ENCODE results near the gene FHIT. TPM values are rescaled to one million over a fixed set of nuclear protein-coding genes. Genes with fewer than 3 reads are reported as not detected.

The FHIT gene
- total RNA-seq, 1 experiment from 2014 or later = 3.6 TPM

GRCh38 chr3:61081554-61081953 is 169.7 kb downstream of the FHIT start:
- BruUV-seq (replicated peaks) = no TSS peak
- CTCF ChIA-PET = no interaction called here

GRCh38 chr3:61080737-61081445 is 170.4 kb downstream of the FHIT start:
- H3K9ac ChIP-seq (ENCODE audit: low read length) = no peak overlapping the region
- H3K4me1 ChIP-seq (ENCODE audit: insufficient read depth, low read length) = no peaks in the 10 kb centered on the region
- H3F3A ChIP-seq (ENCODE audit: low read length, unreplicated experiment) = no peaks in the 10 kb centered on the region
- ChIA-PET CTCF (no interaction called here), POLR2A (ENCODE audit: unreplicated experiment) (no interaction called here)
- intact Hi-C loops (cut with micrococcal nuclease) = no loop called here
- no peaks in the 10 kb centered on the region for H3K9me2 ChIP-seq (replicated peaks; ENCODE audit: low read length)
- H4K20me1 ChIP-seq (ENCODE audit: low read length) = no peaks in the 10 kb centered on the region
- no peaks in the 10 kb centered on the region for H3K36me3 ChIP-seq (ENCODE audit: low read depth, low read length)
- DNase-seq (no peak), ATAC-seq (no peak)
- TF ChIP-seq EZH2 (IDR thresholded peaks at IDR 0.05; ENCODE audit: low read length, unreplicated experiment) (no peak), EZH2phosphoT487 (IDR thresholded peaks at IDR 0.05; ENCODE audit: borderline replicate concordance, low read length) (no peak), CTCF (conservative IDR thresholded peaks at IDR 0.05; ENCODE audit: low read depth, low read length) (no peak)
- no peaks in the 10 kb centered on the region for H3K27me3 ChIP-seq (ENCODE audit: low read length)
- no TSS peak for BruUV-seq (replicated peaks)
- no peaks in the 10 kb centered on the region for H3K79me2 ChIP-seq (ENCODE audit: low read length)
- H3K4me2 ChIP-seq (ENCODE audit: low read length) = no peak overlapping the region
- no peaks in the 10 kb centered on the region for H3K9me3 ChIP-seq (ENCODE audit: low read length)
- H3K4me3 ChIP-seq (ENCODE audit: low read length) = no peak overlapping the region
- H3K27ac ChIP-seq (ENCODE audit: low read length) = no peak overlapping the region
- no peak overlapping the region for H2AFZ ChIP-seq (ENCODE audit: low read length)

More at GRCh38 chr3:61081554-61081953, 169.7 kb downstream of the FHIT start:
- ATAC-seq (no peak), DNase-seq (no peak)
- TF ChIP-seq EZH2 (IDR thresholded peaks at IDR 0.05; ENCODE audit: low read length, unreplicated experiment) (no peak), EZH2phosphoT487 (IDR thresholded peaks at IDR 0.05; ENCODE audit: borderline replicate concordance, low read length) (no peak), CTCF (conservative IDR thresholded peaks at IDR 0.05; ENCODE audit: low read depth, low read length) (no peak)
- Histone ChIP-seq H3K9ac (ENCODE audit: low read length) (no peak overlapping the region), H3K4me1 (ENCODE audit: insufficient read depth, low read length) (no peaks in the 10 kb centered on the region), H2AFZ (ENCODE audit: low read length) (no peak overlapping the region), H3K9me3 (ENCODE audit: low read length) (no peaks in the 10 kb centered on the region), H3K79me2 (ENCODE audit: low read length) (no peaks in the 10 kb centered on the region), H3K27me3 (ENCODE audit: low read length) (no peaks in the 10 kb centered on the region), H3K4me3 (ENCODE audit: low read length) (no peak overlapping the region), H3K27ac (ENCODE audit: low read length) (no peak overlapping the region), H3K9me2 (replicated peaks; ENCODE audit: low read length) (no peaks in the 10 kb centered on the region), H3K4me2 (ENCODE audit: low read length) (no peak overlapping the region), H3K36me3 (ENCODE audit: low read depth, low read length) (no peaks in the 10 kb centered on the region), H3F3A (ENCODE audit: low read length, unreplicated experiment) (no peaks in the 10 kb centered on the region), H4K20me1 (ENCODE audit: low read length) (no peaks in the 10 kb centered on the region)
- POLR2A ChIA-PET (ENCODE audit: unreplicated experiment) = no interaction called here
- intact Hi-C loops (cut with micrococcal nuclease) = no loop called here

GRCh38 chr3:61078048-61078752 is 173.1 kb downstream of the FHIT start:
- Histone ChIP-seq H3K9me2 (replicated peaks; ENCODE audit: low read length) (no peaks in the 10 kb centered on the region), H3K9ac (ENCODE audit: low read length) (no peak overlapping the region), H3F3A (ENCODE audit: low read length, unreplicated experiment) (no peaks in the 10 kb centered on the region), H3K9me3 (ENCODE audit: low read length) (no peaks in the 10 kb centered on the region), H4K20me1 (ENCODE audit: low read length) (no peaks in the 10 kb centered on the region), H3K4me2 (ENCODE audit: low read length) (no peak overlapping the region), H3K27ac (ENCODE audit: low read length) (no peak overlapping the region), H3K4me1 (ENCODE audit: insufficient read depth, low read length) (no peaks in the 10 kb centered on the region), H3K4me3 (ENCODE audit: low read length) (no peak overlapping the region), H2AFZ (ENCODE audit: low read length) (no peak overlapping the region), H3K79me2 (ENCODE audit: low read length) (no peaks in the 10 kb centered on the region), H3K36me3 (ENCODE audit: low read depth, low read length) (no peaks in the 10 kb centered on the region), H3K27me3 (ENCODE audit: low read length) (no peaks in the 10 kb centered on the region)
- TF ChIP-seq CTCF (conservative IDR thresholded peaks at IDR 0.05; ENCODE audit: low read depth, low read length) = no peak
- no peak for TF ChIP-seq EZH2 (IDR thresholded peaks at IDR 0.05; ENCODE audit: low read length, unreplicated experiment)
- POLR2A ChIA-PET (ENCODE audit: unreplicated experiment) = no interaction called here
- ATAC-seq = no peak
- DNase-seq = no peak
- intact Hi-C loops (cut with micrococcal nuclease) = no loop called here
- BruUV-seq (replicated peaks) = no TSS peak
- CTCF ChIA-PET = no interaction called here

Measured in PC-3 (cell line).